Measurements from ENCODE around the gene COX19. TPM values are rescaled to one million over a fixed set of nuclear protein-coding genes. Genes with fewer than 3 reads are reported as not detected.

Gene COX19
- total and polyA plus RNA-seq, 2 of the 13 experiments (the other 11 are each of a cell fraction or from before 2014, with no cell fraction given) = 11.5 to 21.7 TPM

- TF ChIP-seq MXD1 (CRISPR knock-in tag; IDR thresholded peaks at IDR 0.05) (peak; percentile 33), DPF2 (CRISPR knock-in tag; IDR thresholded peaks at IDR 0.05; ENCODE audit: borderline replicate concordance, low read depth) (peak; percentile 32; the same call in 1 of the 2 replicates), RBFOX2 (IDR thresholded peaks at IDR 0.05; ENCODE audit: low read depth, low read length) (peak; percentile 86), ZNF609 (CRISPR knock-in tag; IDR thresholded peaks at IDR 0.05; ENCODE audit: borderline replicate concordance) (peak; percentile 85), SIX1 (CRISPR knock-in tag; IDR thresholded peaks at IDR 0.05; ENCODE audit: borderline replicate concordance) (no peak), TARDBP (CRISPR knock-in tag; IDR thresholded peaks at IDR 0.05) (peak; percentile 89), PRDM15 (CRISPR knock-in tag; IDR thresholded peaks at IDR 0.05) (no peak), KLF16 (CRISPR knock-in tag; IDR thresholded peaks at IDR 0.05) (peak in 1 of 2 experiments; percentile 55; a peak in 2 of 4 replicates), MTA3 (CRISPR knock-in tag; IDR thresholded peaks at IDR 0.05) (no peak), ZNF891 (CRISPR knock-in tag; IDR thresholded peaks at IDR 0.05) (peak; percentile 20; the same call in 1 of the 2 replicates), NCOR1 (IDR thresholded peaks at IDR 0.05; ENCODE audit: borderline replicate concordance, low read length) (peak; percentile 92), TFAP4 (IDR thresholded peaks at IDR 0.05; ENCODE audit: borderline replicate concordance, low read depth) (peak; percentile 54; the same call in 1 of the 2 replicates), U2AF1 (optimal IDR thresholded peaks at IDR 0.05; ENCODE audit: low read depth, low read length) (no peak), GABPB1 (CRISPR knock-in tag; IDR thresholded peaks at IDR 0.05) (peak; percentile 55), ZBTB34 (CRISPR knock-in tag; IDR thresholded peaks at IDR 0.05) (peak; percentile 91), ZMAT3 (CRISPR knock-in tag; conservative IDR thresholded peaks at IDR 0.05) (0 out of 2 replicates have a peak, but pooled peaks have one; percentile 37)
Observed at GRCh38 chr7:926061-927030, 49.0 kb downstream of the COX19 start (continued).
